H9 (cell line): ENCODE measurements around the gene ZNF79. TPM values are rescaled to one million over a fixed set of nuclear protein-coding genes. Genes with fewer than 3 reads are reported as not detected.
A peak's percentile ranks its signal among the peaks of the same experiment; 100 is the strongest.

Experiments
- DNase-seq: peaks from one replicate; pipeline ENCODE4 v3.0.0-alpha.2; 2017
- H2AFZ ChIP-seq: one replicate; pipeline ENCODE4 v1.6.1; 2013; ENCODE audit warnings: mild to moderate bottlenecking, low read length, control low read depth, moderate library complexity
- H2AK5ac ChIP-seq: 2 replicates; pipeline ENCODE4 v1.6.1; 2013; ENCODE audit warnings: low read length, control low read depth, mixed read lengths; ENCODE audit not compliant: insufficient read length
- H2BK120ac ChIP-seq: one replicate; pipeline ENCODE4 v1.6.1; 2013; ENCODE audit warnings: low read depth, mild to moderate bottlenecking, low read length, control low read depth, inconsistent platforms; ENCODE audit not compliant: poor library complexity, severe bottlenecking
- H2BK12ac ChIP-seq: 2 replicates; pipeline ENCODE4 v1.6.1; 2013; ENCODE audit warnings: low read length, control low read depth, mixed read lengths, low read depth; ENCODE audit not compliant: insufficient read length
- H2BK15ac ChIP-seq: 2 replicates; pipeline ENCODE4 v1.6.1; 2013; ENCODE audit warnings: low read depth, low read length, control low read depth
- H2BK20ac ChIP-seq: one replicate; pipeline ENCODE4 v1.6.1; 2013; ENCODE audit warnings: low read depth, mild to moderate bottlenecking, low read length, control low read depth, inconsistent platforms; ENCODE audit not compliant: poor library complexity, severe bottlenecking
- H2BK5ac ChIP-seq: 2 replicates; pipeline ENCODE4 v1.6.1; 2013; ENCODE audit warnings: low read length, control low read depth, mixed read lengths; ENCODE audit not compliant: insufficient read length
- H3K14ac ChIP-seq: 2 replicates; pipeline ENCODE4 v1.6.1; 2013; ENCODE audit warnings: low read length, control low read depth; ENCODE audit not compliant: insufficient read depth
- H3K18ac ChIP-seq: 2 replicates; pipeline ENCODE4 v1.6.1; 2013; ENCODE audit warnings: low read depth, mild to moderate bottlenecking, mixed read lengths, low read length, control low read depth; ENCODE audit not compliant: insufficient read length
- H3K23ac ChIP-seq: 2 replicates; pipeline ENCODE4 v1.6.1; 2013; ENCODE audit warnings: low read length, control low read depth, mixed read lengths, low read depth; ENCODE audit not compliant: insufficient read length
- H3K23me2 ChIP-seq: 2 replicates; pipeline ENCODE4 v1.6.1; 2013; ENCODE audit warnings: low read depth, mild to moderate bottlenecking, mixed read lengths, low read length, control low read depth; ENCODE audit not compliant: insufficient read length, poor library complexity, severe bottlenecking
- H3K27ac ChIP-seq: 2 replicates; pipeline ENCODE4 v1.5.1; 2013; ENCODE audit warnings: low read length, control low read depth, mixed read lengths, low read depth; ENCODE audit not compliant: insufficient read length
- H3K27me3 ChIP-seq: 2 replicates; pipeline ENCODE4 v1.6.1; 2013; ENCODE audit warnings: low read length, control low read depth, inconsistent platforms; ENCODE audit not compliant: insufficient read depth
- H3K4ac ChIP-seq: 2 replicates; pipeline ENCODE4 v1.6.1; 2013; ENCODE audit warnings: low read depth, mild to moderate bottlenecking, control low read depth, inconsistent platforms, low read length, moderate library complexity
- H3K4me1 ChIP-seq: 2 replicates; pipeline ENCODE4 v1.6.1; 2013; ENCODE audit warnings: low read length, control low read depth, inconsistent platforms; ENCODE audit not compliant: insufficient read depth
- H3K4me2 ChIP-seq: 2 replicates; pipeline ENCODE4 v1.6.1; 2013; ENCODE audit warnings: low read length, control low read depth, mixed read lengths; ENCODE audit not compliant: insufficient read length, insufficient read depth
- H3K56ac ChIP-seq: 2 replicates; pipeline ENCODE4 v1.6.1; 2013; ENCODE audit warnings: low read depth, mild to moderate bottlenecking, mixed read lengths, low read length, control low read depth; ENCODE audit not compliant: insufficient read length
- H3K79me1 ChIP-seq: 2 replicates; pipeline ENCODE4 v1.6.1; 2013; ENCODE audit warnings: low read depth, mild to moderate bottlenecking, moderate library complexity, low read length, control low read depth, inconsistent platforms; ENCODE audit not compliant: insufficient read depth, poor library complexity, severe bottlenecking
- H3K79me2 ChIP-seq: 2 replicates; pipeline ENCODE4 v1.6.1; 2013; ENCODE audit warnings: low read length, control low read depth, inconsistent platforms; ENCODE audit not compliant: insufficient read depth
- H3K9ac ChIP-seq: 2 replicates; pipeline ENCODE4 v1.6.1; 2013; ENCODE audit warnings: low read length, control low read depth, mixed read lengths; ENCODE audit not compliant: insufficient read length; ENCODE audit errors: extremely low read depth
- H3K9me3 ChIP-seq: one replicate; pipeline ENCODE4 v1.6.1; 2013; ENCODE audit warnings: low read depth, low read length, inconsistent platforms; ENCODE audit not compliant: control insufficient read depth
- H3T11ph ChIP-seq: one replicate; pipeline ENCODE4 v1.6.1; 2013; ENCODE audit warnings: mild to moderate bottlenecking, low read length, control low read depth, inconsistent platforms
- H4K20me1 ChIP-seq: one replicate; pipeline ENCODE4 v1.6.1; 2013; ENCODE audit not compliant: control insufficient read depth, insufficient read length, insufficient read depth
- H4K5ac ChIP-seq: 2 replicates; pipeline ENCODE4 v1.6.1; 2013; ENCODE audit warnings: low read depth, mild to moderate bottlenecking, mixed read lengths, low read length, control low read depth; ENCODE audit not compliant: insufficient read length
- H4K8ac ChIP-seq: replicated peaks from 2 replicates; pipeline ENCODE4 v1.6.1; 2013; ENCODE audit warnings: low read length, control low read depth, mixed read lengths, low read depth; ENCODE audit not compliant: insufficient read length
- H4K91ac ChIP-seq: 2 replicates; pipeline ENCODE4 v1.6.1; 2013; ENCODE audit warnings: low read depth, mild to moderate bottlenecking, moderate library complexity, mixed read lengths, low read length, control low read depth; ENCODE audit not compliant: insufficient read length
- H3K27ac Mint-ChIP-seq, 3 experiments: 2 replicates in 2 of 3; 3 replicates in 1 of 3; pipeline ENCODE4 v1.8.0; 2020 to 2021; ENCODE audit warnings: mixed read lengths in 3 of 3, mild to moderate bottlenecking in 1 of 3, moderate library complexity in 1 of 3
- H3K27me3 Mint-ChIP-seq: 2 replicates; pipeline ENCODE4 v1.8.0; 2021; ENCODE audit warnings: low read depth, mild to moderate bottlenecking, moderate library complexity, mixed read lengths
- H3K36me3 Mint-ChIP-seq, 3 experiments: 2 replicates in 2 of 3; 3 replicates in 1 of 3; pipeline ENCODE4 v1.8.0; 2020 to 2021; ENCODE audit warnings: low read depth in 3 of 3, mixed read lengths in 3 of 3; ENCODE audit not compliant: insufficient read depth in 1 of 3
- H3K4me1 Mint-ChIP-seq, 2 experiments: 2 replicates each; pipeline ENCODE4 v1.8.0; 2020; ENCODE audit warnings: mixed read lengths in 2 of 2
- H3K4me3 Mint-ChIP-seq, 2 experiments: 2 replicates in 1 of 2; 3 replicates in 1 of 2; pipeline ENCODE4 v1.8.0; 2020 to 2021; ENCODE audit warnings: mild to moderate bottlenecking in 2 of 2, mixed read lengths in 2 of 2, moderate library complexity in 1 of 2
- H3K9me3 Mint-ChIP-seq, 2 experiments: 2 replicates in 1 of 2; 3 replicates in 1 of 2; pipeline ENCODE4 v1.8.0; 2020; ENCODE audit warnings: mild to moderate bottlenecking in 2 of 2, mixed read lengths in 2 of 2, moderate library complexity in 1 of 2
- CTCF ChIP-seq: fragments of 200-600 bp; sonication (generic); conservative IDR thresholded peaks from 3 replicates; pipeline ENCODE4 v1.8.0; 2021; ENCODE audit warnings: antibody characterized with exemption, mild to moderate bottlenecking
- WGBS: extraction: QIAGEN DNeasy Blood & Tissue Kit; methylation state at CpG from one replicate; pipeline ENCODE4 v1.1.7; 2013; ENCODE audit warnings: missing lambda C conversion rate, low lambda C conversion rate, mixed read lengths; ENCODE audit not compliant: insufficient read length; ENCODE audit errors: extremely low coverage; 5-methylcytosine and 5-hydroxymethylcytosine counted together
- total RNA-seq: library from RNA; stranded (reverse); gene quantifications from 2 replicates; pipeline ENCODE4 v1.2.1, GENCODE V29; 2021

ZNF79 gene
- total RNA-seq, 1 experiment from 2014 or later: 11.5 TPM

GRCh38 chr9:127457191-127457878 is 33.2 kb downstream of the ZNF79 start:
- peaks cover 7% of the 10 kb centered on the region in 2 experiments for H3K4me1 Mint-ChIP-seq
- Histone ChIP-seq H4K20me1 (no peaks in the 10 kb centered on the region), H3K23ac (no peak overlapping the region), H3K27ac (no peak overlapping the region), H3K56ac (no peak overlapping the region), H3K23me2 (peaks cover 2% of the 10 kb centered on the region), H2AFZ (no peak overlapping the region), H3T11ph (no peak overlapping the region), H3K14ac (no peak overlapping the region), H4K8ac (no peak overlapping the region), H2BK12ac (no peak overlapping the region), H4K5ac (no peak overlapping the region), H3K4me1 (peaks cover 3% of the 10 kb centered on the region), H3K4me2 (no peak overlapping the region), H2BK15ac (no peak overlapping the region), H3K27me3 (no peaks in the 10 kb centered on the region), H3K79me1 (peaks cover 2% of the 10 kb centered on the region), H2BK120ac (no peak overlapping the region), H4K91ac (no peak overlapping the region), H3K4ac (no peak overlapping the region), H3K18ac (no peak overlapping the region), H3K9me3 (no peaks in the 10 kb centered on the region), H2AK5ac (no peak overlapping the region), H2BK20ac (no peak overlapping the region), H3K9ac (no peak overlapping the region), H2BK5ac (no peak overlapping the region), H3K79me2 (no peaks in the 10 kb centered on the region)
- peaks cover 21 to 49% (median 42%) of the 10 kb centered on the region in 3 experiments; a peak in 6 of 7 replicates for H3K36me3 Mint-ChIP-seq
- no peak for TF ChIP-seq CTCF
- peak overlapping the region; percentile 14 to 66 (median 16); a peak in 2 of 7 replicates for H3K27ac Mint-ChIP-seq
- no peaks in the 10 kb centered on the region for H3K27me3 Mint-ChIP-seq
- peak; percentile 76 for DNase-seq
- no peaks in the 10 kb centered on the region for H3K9me3 Mint-ChIP-seq
- WGBS: no CpG with 5 or more reads among the region's 17 CpGs
- no peak overlapping the region for H3K4me3 Mint-ChIP-seq
